Liver (tissue), 9 donors: ENCODE measurements around the gene EPS8. TPM values are rescaled to one million over a fixed set of nuclear protein-coding genes. Genes with fewer than 3 reads are reported as not detected.

Experiments
- DNase-seq: peaks from one replicate; pipeline ENCODE4 v3.0.0-alpha.2; 2017; ENCODE audit warnings: low spot score
- H3K27ac ChIP-seq, 2 donors: one replicate each; pipeline ENCODE4 v1.7.0; 2013; ENCODE audit warnings: inconsistent platforms in 2 of 2, low read length in 2 of 2, control low read depth in 1 of 2, low read depth in 1 of 2, mild to moderate bottlenecking in 1 of 2
- H3K27me3 ChIP-seq, 4 donors: one replicate each; pipeline versions ENCODE4 v1.6.1 to v1.7.0; 2013; ENCODE audit warnings: low read length in 3 of 4, inconsistent platforms in 1 of 4, mild to moderate bottlenecking in 1 of 4, moderate library complexity in 1 of 4; ENCODE audit not compliant: control insufficient read depth in 4 of 4, insufficient read depth in 4 of 4
- H3K36me3 ChIP-seq, 4 donors: one replicate each; pipeline versions ENCODE4 v1.6.1 to v1.7.0; 2013; ENCODE audit warnings: low read length in 3 of 4, mild to moderate bottlenecking in 3 of 4, low read depth in 1 of 4, moderate library complexity in 1 of 4; ENCODE audit not compliant: control insufficient read depth in 4 of 4, insufficient read depth in 3 of 4
- H3K4me1 ChIP-seq, 4 donors: one replicate each; pipeline versions ENCODE4 v1.6.1 to v1.7.0; 2013; ENCODE audit warnings: low read length in 3 of 4, mild to moderate bottlenecking in 3 of 4, moderate library complexity in 1 of 4; ENCODE audit not compliant: control insufficient read depth in 4 of 4, insufficient read depth in 4 of 4
- H3K4me3 ChIP-seq, 3 donors: one replicate each; pipeline versions ENCODE4 v1.6.1 to v1.7.0; 2013; ENCODE audit warnings: low read length in 3 of 3, control low read depth in 1 of 3, low read depth in 1 of 3, mild to moderate bottlenecking in 1 of 3
- H3K9ac ChIP-seq, 2 donors: one replicate each; pipeline ENCODE4 v1.7.0; 2013; ENCODE audit warnings: low read length in 2 of 2, mild to moderate bottlenecking in 2 of 2, moderate library complexity in 2 of 2, control low read depth in 1 of 2, low read depth in 1 of 2
- H3K9me3 ChIP-seq, 4 donors: one replicate each; pipeline versions ENCODE4 v1.6.1 to v1.7.0; 2013; ENCODE audit warnings: low read length in 3 of 4; ENCODE audit not compliant: control insufficient read depth in 4 of 4
- EGR1 ChIP-seq, 2 donors: IDR thresholded peaks; 2 replicates each; pipeline ENCODE4 v1.6.1; 2016 to 2018; ENCODE audit warnings: antibody characterized with exemption in 2 of 2, low read depth in 2 of 2
- FOXA2 ChIP-seq: IDR thresholded peaks from 2 replicates; pipeline ENCODE4 v1.6.1; 2016; ENCODE audit warnings: antibody characterized with exemption
- GABPA ChIP-seq, 2 donors: IDR thresholded peaks in 1 of 2; conservative IDR thresholded peaks in 1 of 2; 2 replicates each; pipeline ENCODE4 v1.6.1; 2016; ENCODE audit warnings: antibody characterized with exemption in 2 of 2, mild to moderate bottlenecking in 1 of 2, moderate library complexity in 1 of 2
- HNF4A ChIP-seq, 2 donors: conservative IDR thresholded peaks; 2 replicates each; pipeline ENCODE4 v1.6.1; 2016; ENCODE audit warnings: antibody characterized with exemption in 2 of 2, mild to moderate bottlenecking in 2 of 2
- HNF4G ChIP-seq: IDR thresholded peaks from 2 replicates; pipeline ENCODE4 v1.6.1; 2016; ENCODE audit warnings: antibody characterized with exemption
- NR2F2 ChIP-seq: IDR thresholded peaks from 2 replicates; pipeline ENCODE4 v1.6.1; 2016; ENCODE audit warnings: antibody characterized with exemption
- RAD21 ChIP-seq, 2 donors: IDR thresholded peaks; 2 replicates each; pipeline ENCODE4 v1.6.1; 2016; ENCODE audit warnings: antibody characterized with exemption in 2 of 2, mild to moderate bottlenecking in 2 of 2
- RXRA ChIP-seq, 2 donors: IDR thresholded peaks; 2 replicates each; pipeline ENCODE4 v1.6.1; 2017 to 2018; ENCODE audit warnings: antibody characterized with exemption in 2 of 2, mild to moderate bottlenecking in 1 of 2
- SP1 ChIP-seq: IDR thresholded peaks from 2 replicates; pipeline ENCODE4 v1.6.1; 2018; ENCODE audit warnings: antibody characterized with exemption, mild to moderate bottlenecking
- TAF1 ChIP-seq: conservative IDR thresholded peaks from 2 replicates; pipeline ENCODE4 v1.6.1; 2016; ENCODE audit warnings: antibody characterized with exemption, mild to moderate bottlenecking
- YY1 ChIP-seq: IDR thresholded peaks from 2 replicates; pipeline ENCODE4 v1.6.1; 2016; ENCODE audit warnings: antibody characterized with exemption, mild to moderate bottlenecking
- WGBS: extraction: QIAGEN DNeasy Blood & Tissue Kit; methylation state at CpG from one replicate; pipeline ENCODE4 v1.1.7; 2013; 5-methylcytosine and 5-hydroxymethylcytosine counted together
- polyA plus RNA-seq, 2 donors: library from polyadenylated mRNA; stranded (reverse) in 1 of 2; unstranded in 1 of 2; fragments of 200-250 nt in 1 of 2; fragments of >200 nt in 1 of 2; fragmentation: Nextera tagmentation in 1 of 2; extraction: Ambion mirVana in 1 of 2; gene quantifications; one replicate each; pipeline versions ENCODE4 v1.2.1 to v1.2.3, GENCODE V29; 2013 to 2015
- total RNA-seq, 2 donors: library from RNA; depleted of rRNA; stranded (reverse); fragments of >200 nt; gene quantifications; one replicate each; pipeline ENCODE4 v1.2.3, GENCODE V29; 2014
- TF ChIP-seq, protein P1 (sequence below): IDR thresholded peaks from 2 replicates; pipeline ENCODE4 v1.6.1; 2016; ENCODE audit warnings: antibody characterized with exemption
- TF ChIP-seq, protein P2 (sequence below): fragments of 150-350 bp; IDR thresholded peaks from 2 replicates; pipeline ENCODE4 v1.5.1; 2017; ENCODE audit warnings: improper control_type of control experiment, low read depth, low read length; ENCODE audit not compliant: missing input control
- TF ChIP-seq, protein P3 (sequence below): IDR thresholded peaks from 2 replicates; pipeline ENCODE4 v1.6.1; 2016; ENCODE audit warnings: antibody characterized with exemption, mild to moderate bottlenecking
- donor health status: healthy.
- donor health status: healthy.
- donor health status: healthy.
- donor health status: healthy.
- donor health status: healthy.

The EPS8 gene
- total and polyA plus RNA-seq, 4 donors: 13.7 to 40.2 (median 15.0) TPM

DNA sequence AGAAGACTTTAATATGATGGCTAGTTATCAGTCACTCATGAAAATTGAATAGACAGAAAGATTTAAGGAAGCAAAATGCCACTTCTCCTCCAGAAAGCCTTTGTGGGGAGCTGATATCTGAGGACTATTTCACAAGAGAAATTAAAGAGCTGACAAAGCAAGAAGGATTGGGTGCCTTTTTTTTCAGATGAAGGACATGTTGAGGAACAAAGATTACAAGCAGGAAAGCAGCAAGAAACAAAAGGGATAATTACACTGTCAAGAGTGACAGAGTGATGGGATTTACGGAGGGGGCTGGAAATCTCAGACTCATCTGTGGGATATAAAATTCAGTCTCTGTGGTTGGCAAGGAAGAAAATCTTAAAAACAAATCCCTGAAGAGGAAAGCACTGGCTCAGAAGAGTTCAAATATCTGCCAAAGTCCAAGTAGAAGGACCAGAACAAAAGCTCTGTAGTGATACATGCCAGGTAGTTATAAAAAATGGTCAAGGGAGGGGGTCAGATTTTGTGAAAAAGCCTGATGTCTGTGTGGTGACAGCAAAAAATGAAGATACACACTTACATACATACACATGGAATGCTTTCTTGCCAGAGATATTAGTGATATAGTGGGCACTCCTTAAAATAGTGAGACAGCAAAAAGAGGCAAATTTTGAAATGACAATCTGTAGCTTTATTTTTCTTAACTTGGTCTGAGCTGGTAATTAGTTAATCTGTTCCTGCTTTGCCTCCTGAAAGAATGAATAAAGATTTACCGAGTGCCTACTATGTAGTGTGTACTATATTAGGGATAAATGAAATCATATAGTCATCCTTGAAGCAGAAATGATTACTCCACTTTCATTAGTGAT is 62.9 kb downstream of the EPS8 start:
- Histone ChIP-seq H3K36me3 (no peaks in the 10 kb centered on the region), H3K27ac (no peak overlapping the region), H3K9me3 (no peaks in the 10 kb centered on the region), H3K4me3 (no peak overlapping the region), H3K9ac (no peak overlapping the region), H3K27me3 (no peaks in the 10 kb centered on the region), H3K4me1 (no peaks in the 10 kb centered on the region)
- DNase-seq: no peak
- WGBS: 74% methylated on average over 2 of the region's 2 CpGs
- TF ChIP-seq TAF1 (no peak), HNF4A (conservative IDR thresholded peaks at IDR 0.05) (no peak), NR2F2 (no peak), RAD21 (IDR thresholded peaks at IDR 0.05) (no peak), HNF4G (no peak), EGR1 (IDR thresholded peaks at IDR 0.05; ENCODE audit: low read depth in 2 of 2) (no peak), YY1 (no peak)
- TF ChIP-seq, protein P1, sequence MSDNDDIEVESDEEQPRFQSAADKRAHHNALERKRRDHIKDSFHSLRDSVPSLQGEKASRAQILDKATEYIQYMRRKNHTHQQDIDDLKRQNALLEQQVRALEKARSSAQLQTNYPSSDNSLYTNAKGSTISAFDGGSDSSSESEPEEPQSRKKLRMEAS: no peak

DNA sequence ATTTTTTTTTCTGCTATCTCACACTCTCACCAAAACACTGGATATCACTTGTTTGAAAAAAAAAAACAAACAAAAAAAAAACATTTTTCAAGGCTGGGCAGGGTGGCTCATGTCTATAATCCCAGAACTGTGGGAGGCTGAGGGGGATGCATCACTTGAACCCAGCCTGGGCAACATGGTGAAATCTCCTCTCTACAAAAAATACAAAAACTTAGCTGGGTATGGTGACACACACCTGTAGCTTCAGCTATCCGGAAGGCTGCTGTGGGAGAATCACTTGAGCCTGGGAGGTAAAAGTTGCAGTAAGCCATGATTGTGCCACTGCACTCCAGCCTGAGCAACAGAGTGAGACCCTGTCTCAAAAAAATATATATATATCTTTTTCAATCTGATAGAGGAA is 66.2 kb downstream of the EPS8 start:
- TF ChIP-seq TAF1: no peak
- DNase-seq: no peak
- Histone ChIP-seq H3K9me3 (no peaks in the 10 kb centered on the region), H3K36me3 (no peaks in the 10 kb centered on the region), H3K4me1 (peaks cover 0 to 11% (median 2%) of the 10 kb centered on the region in 4 donors), H3K27me3 (no peaks in the 10 kb centered on the region), H3K4me3 (no peak overlapping the region), H3K9ac (no peak overlapping the region), H3K27ac (no peak overlapping the region)
- WGBS: 100% methylated on average over 1 of the region's 1 CpG

DNA sequence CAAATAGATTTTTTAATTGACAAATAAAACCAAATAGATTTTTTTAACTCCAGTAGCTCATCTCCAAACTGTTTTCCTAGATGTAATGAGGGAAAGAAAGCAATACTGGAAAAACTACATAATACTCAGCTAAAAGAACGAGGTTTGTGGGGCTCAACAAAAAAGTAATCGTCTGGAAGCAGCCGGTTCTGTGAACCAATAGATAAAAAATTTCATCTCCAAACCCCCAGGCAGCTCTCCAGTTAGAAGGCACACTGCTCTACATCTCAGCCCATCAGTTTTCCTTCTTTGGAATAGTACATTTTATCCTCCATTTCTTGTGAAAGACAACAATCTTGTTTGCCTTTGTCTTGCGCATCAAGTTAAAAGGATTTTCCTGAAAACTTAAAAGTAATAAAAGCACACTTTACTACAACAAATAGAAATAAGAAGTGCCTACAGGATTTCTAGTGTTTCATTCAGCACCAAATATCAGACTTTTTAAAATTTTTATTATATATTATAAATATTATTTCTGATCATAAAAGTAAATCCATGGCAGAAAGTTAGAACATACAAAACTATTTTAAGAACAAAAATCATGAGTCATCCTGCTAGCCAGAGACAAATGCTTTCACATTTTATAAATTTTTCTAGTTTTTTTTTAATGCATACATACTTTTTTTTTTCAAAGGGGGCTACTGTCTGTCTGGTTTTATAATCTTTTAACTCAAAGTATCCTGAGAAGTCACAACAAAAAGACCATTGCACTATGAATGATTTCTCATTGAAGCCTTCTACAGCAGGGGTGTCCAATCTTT is 67.7 kb downstream of the EPS8 start:
- no peak overlapping the region for H3K27ac ChIP-seq

DNA sequence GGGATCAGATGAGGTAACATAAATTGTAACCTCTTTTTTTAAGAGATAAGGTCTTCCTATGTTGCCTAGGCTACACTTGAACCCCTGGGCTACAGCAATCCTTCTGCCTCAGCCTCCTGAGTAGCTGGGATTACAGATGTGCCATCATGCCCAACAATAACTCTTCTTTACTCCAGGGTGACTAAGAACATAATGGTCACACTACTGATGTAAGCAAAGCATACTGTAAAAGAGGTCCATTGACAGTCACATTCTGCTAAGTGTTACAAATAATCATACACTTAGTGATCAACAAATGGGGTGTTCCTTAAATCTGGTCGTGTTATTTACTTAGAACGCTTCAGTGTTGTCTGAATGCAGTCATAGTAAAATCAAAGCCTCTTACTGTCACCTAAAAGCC is 68.9 kb downstream of the EPS8 start:
- no peaks in the 10 kb centered on the region for H3K9me3 ChIP-seq
- WGBS: 82% methylated on average over 2 of the region's 2 CpGs
- no peaks in the 10 kb centered on the region for H3K36me3 ChIP-seq
- H3K27ac ChIP-seq: no peak overlapping the region
- DNase-seq: no peak
- peaks cover 1 to 24% (median 9%) of the 10 kb centered on the region in 4 donors for H3K4me1 ChIP-seq
- H3K4me3 ChIP-seq: no peak overlapping the region
- no peak overlapping the region for H3K9ac ChIP-seq
- H3K27me3 ChIP-seq: no peaks in the 10 kb centered on the region
- TF ChIP-seq, protein P2, sequence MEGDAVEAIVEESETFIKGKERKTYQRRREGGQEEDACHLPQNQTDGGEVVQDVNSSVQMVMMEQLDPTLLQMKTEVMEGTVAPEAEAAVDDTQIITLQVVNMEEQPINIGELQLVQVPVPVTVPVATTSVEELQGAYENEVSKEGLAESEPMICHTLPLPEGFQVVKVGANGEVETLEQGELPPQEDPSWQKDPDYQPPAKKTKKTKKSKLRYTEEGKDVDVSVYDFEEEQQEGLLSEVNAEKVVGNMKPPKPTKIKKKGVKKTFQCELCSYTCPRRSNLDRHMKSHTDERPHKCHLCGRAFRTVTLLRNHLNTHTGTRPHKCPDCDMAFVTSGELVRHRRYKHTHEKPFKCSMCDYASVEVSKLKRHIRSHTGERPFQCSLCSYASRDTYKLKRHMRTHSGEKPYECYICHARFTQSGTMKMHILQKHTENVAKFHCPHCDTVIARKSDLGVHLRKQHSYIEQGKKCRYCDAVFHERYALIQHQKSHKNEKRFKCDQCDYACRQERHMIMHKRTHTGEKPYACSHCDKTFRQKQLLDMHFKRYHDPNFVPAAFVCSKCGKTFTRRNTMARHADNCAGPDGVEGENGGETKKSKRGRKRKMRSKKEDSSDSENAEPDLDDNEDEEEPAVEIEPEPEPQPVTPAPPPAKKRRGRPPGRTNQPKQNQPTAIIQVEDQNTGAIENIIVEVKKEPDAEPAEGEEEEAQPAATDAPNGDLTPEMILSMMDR: no peak
- no peak for TF ChIP-seq HNF4A (conservative IDR thresholded peaks at IDR 0.05)
- no peak for TF ChIP-seq RAD21 (IDR thresholded peaks at IDR 0.05)
- TF ChIP-seq FOXA2: no peak
- TF ChIP-seq RXRA (IDR thresholded peaks at IDR 0.05): no peak
- TF ChIP-seq, protein P1: no peak
- no peak for TF ChIP-seq TAF1
- TF ChIP-seq, protein P3, sequence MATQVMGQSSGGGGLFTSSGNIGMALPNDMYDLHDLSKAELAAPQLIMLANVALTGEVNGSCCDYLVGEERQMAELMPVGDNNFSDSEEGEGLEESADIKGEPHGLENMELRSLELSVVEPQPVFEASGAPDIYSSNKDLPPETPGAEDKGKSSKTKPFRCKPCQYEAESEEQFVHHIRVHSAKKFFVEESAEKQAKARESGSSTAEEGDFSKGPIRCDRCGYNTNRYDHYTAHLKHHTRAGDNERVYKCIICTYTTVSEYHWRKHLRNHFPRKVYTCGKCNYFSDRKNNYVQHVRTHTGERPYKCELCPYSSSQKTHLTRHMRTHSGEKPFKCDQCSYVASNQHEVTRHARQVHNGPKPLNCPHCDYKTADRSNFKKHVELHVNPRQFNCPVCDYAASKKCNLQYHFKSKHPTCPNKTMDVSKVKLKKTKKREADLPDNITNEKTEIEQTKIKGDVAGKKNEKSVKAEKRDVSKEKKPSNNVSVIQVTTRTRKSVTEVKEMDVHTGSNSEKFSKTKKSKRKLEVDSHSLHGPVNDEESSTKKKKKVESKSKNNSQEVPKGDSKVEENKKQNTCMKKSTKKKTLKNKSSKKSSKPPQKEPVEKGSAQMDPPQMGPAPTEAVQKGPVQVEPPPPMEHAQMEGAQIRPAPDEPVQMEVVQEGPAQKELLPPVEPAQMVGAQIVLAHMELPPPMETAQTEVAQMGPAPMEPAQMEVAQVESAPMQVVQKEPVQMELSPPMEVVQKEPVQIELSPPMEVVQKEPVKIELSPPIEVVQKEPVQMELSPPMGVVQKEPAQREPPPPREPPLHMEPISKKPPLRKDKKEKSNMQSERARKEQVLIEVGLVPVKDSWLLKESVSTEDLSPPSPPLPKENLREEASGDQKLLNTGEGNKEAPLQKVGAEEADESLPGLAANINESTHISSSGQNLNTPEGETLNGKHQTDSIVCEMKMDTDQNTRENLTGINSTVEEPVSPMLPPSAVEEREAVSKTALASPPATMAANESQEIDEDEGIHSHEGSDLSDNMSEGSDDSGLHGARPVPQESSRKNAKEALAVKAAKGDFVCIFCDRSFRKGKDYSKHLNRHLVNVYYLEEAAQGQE: no peak
- no peak for TF ChIP-seq GABPA (IDR thresholded peaks at IDR 0.05 in 1 of 2, conservative IDR thresholded peaks at IDR 0.05 in 1 of 2)

More for the DNA sequence above, 67.7 kb downstream of the EPS8 start:
- H3K27me3 ChIP-seq: no peaks in the 10 kb centered on the region
- H3K36me3 ChIP-seq: no peaks in the 10 kb centered on the region
- no peaks in the 10 kb centered on the region for H3K9me3 ChIP-seq
- H3K4me1 ChIP-seq: peaks cover 1 to 19% (median 5%) of the 10 kb centered on the region in 4 donors
- no peak overlapping the region for H3K9ac ChIP-seq
- no peak overlapping the region for H3K4me3 ChIP-seq
- WGBS: 87% methylated on average over 4 of the region's 4 CpGs
- TF ChIP-seq HNF4G: no peak
- no peak for TF ChIP-seq GABPA (IDR thresholded peaks at IDR 0.05 in 1 of 2, conservative IDR thresholded peaks at IDR 0.05 in 1 of 2)
- no peak for TF ChIP-seq EGR1 (IDR thresholded peaks at IDR 0.05; ENCODE audit: low read depth in 2 of 2)
- no peak for TF ChIP-seq FOXA2
- no peak for TF ChIP-seq HNF4A (conservative IDR thresholded peaks at IDR 0.05)
- no peak for TF ChIP-seq SP1
- no peak for DNase-seq
